ENCODE data around the gene EXOC6B.
"Not testable (repeated sequence)": the region's sequence is repeated elsewhere in the genome, so short reads cannot be mapped to it uniquely, and the experiment has no call there.

EXOC6B gene

DNA sequence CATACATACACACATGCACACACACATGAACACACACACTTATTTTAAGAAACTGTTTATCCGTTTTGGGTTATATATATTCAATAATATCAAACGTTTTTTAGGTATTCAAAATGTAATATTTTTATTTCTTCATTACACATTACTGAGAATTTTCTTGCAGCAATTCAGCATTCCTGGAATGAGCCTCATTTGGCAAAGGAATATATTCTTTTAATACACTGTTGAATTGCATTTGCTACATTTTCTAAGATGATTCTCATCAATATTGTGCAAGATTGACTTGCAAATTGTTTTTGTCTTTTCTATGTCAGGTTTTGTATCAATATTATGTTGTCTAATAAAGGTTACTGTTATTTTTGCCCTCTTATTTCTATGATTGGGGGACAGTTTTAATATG, 402.1 kb downstream of the EXOC6B start:
- Histone ChIP-seq H3K4me2 (ENCODE audit: low read depth, low read length) (no peak overlapping the region), H3K27ac (ENCODE audit: low read length) (no peak overlapping the region), H3K27me3 (replicated peaks; ENCODE audit: insufficient read depth, low read length) (no peaks in the 10 kb centered on the region), H2AFZ (ENCODE audit: low read length) (no peak overlapping the region), H3K79me2 (ENCODE audit: low read length) (no peaks in the 10 kb centered on the region), H3F3A (ENCODE audit: insufficient read depth, low read length) (no peaks in the 10 kb centered on the region), H3K36me3 (replicated peaks; ENCODE audit: insufficient read depth, low read length) (no peaks in the 10 kb centered on the region), H3K9ac (ENCODE audit: low read length) (no peak overlapping the region), H3K4me1 (ENCODE audit: low read length) (no peaks in the 10 kb centered on the region), H4K20me1 (ENCODE audit: insufficient read depth, low read length) (no peaks in the 10 kb centered on the region), H3K9me2 (replicated peaks; ENCODE audit: insufficient read depth, low read length) (no peaks in the 10 kb centered on the region), H3K4me3 (ENCODE audit: low read length) (no peak overlapping the region), H3K9me3 (replicated peaks; ENCODE audit: insufficient read depth, low read length) (no peaks in the 10 kb centered on the region)
- TF ChIP-seq, protein P1, sequence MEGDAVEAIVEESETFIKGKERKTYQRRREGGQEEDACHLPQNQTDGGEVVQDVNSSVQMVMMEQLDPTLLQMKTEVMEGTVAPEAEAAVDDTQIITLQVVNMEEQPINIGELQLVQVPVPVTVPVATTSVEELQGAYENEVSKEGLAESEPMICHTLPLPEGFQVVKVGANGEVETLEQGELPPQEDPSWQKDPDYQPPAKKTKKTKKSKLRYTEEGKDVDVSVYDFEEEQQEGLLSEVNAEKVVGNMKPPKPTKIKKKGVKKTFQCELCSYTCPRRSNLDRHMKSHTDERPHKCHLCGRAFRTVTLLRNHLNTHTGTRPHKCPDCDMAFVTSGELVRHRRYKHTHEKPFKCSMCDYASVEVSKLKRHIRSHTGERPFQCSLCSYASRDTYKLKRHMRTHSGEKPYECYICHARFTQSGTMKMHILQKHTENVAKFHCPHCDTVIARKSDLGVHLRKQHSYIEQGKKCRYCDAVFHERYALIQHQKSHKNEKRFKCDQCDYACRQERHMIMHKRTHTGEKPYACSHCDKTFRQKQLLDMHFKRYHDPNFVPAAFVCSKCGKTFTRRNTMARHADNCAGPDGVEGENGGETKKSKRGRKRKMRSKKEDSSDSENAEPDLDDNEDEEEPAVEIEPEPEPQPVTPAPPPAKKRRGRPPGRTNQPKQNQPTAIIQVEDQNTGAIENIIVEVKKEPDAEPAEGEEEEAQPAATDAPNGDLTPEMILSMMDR (IDR thresholded peaks at IDR 0.05; ENCODE audit: low read length) = no peak
- no peak for TF ChIP-seq EZH2 (optimal IDR thresholded peaks at IDR 0.05; ENCODE audit: low read depth, low read length)
- TF ChIP-seq EZH2phosphoT487 (IDR thresholded peaks at IDR 0.05; ENCODE audit: low read length) = no peak
- no peak for DNase-seq

DNA sequence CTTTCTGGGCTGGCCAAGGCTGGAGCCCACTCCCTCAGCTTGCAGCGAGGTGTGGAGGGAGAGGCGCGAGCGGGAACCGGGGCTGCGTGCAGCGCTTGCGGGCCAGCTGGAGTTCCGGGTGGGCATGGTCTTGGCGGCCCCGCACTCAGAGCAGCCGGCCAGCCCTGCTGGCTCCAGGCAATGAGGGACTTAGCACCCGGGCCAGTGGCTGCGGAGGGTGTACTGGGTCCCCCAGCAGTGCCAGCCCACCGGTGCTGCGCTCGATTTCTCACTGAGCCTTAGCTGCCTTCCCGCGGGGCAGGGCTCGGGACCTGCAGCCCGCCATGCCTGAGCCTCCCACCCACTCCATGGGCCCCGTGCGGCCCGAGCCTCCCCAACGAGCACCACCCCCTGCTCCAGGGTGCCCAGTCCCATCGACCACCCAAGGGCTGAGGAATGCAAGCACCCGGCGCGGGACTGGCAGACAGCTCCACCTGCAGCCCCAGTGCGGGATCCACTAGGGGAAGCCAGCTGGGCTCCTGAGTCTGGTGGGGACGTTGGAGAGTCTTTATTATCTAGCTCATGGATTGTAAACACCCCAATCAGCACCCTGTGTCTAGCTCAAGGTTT, 404.0 kb downstream of the EXOC6B start:
- H3K9ac ChIP-seq (ENCODE audit: low read length); H3F3A ChIP-seq (ENCODE audit: insufficient read depth, low read length); H3K27me3 ChIP-seq (replicated peaks; ENCODE audit: insufficient read depth, low read length); DNase-seq; H3K4me2 ChIP-seq (ENCODE audit: low read depth, low read length); H3K9me2 ChIP-seq (replicated peaks; ENCODE audit: insufficient read depth, low read length); H2AFZ ChIP-seq (ENCODE audit: low read length); H4K20me1 ChIP-seq (ENCODE audit: insufficient read depth, low read length); H3K9me3 ChIP-seq (replicated peaks; ENCODE audit: insufficient read depth, low read length); H3K4me3 ChIP-seq (ENCODE audit: low read length); H3K27ac ChIP-seq (ENCODE audit: low read length); H3K4me1 ChIP-seq (ENCODE audit: low read length); H3K79me2 ChIP-seq (ENCODE audit: low read length); H3K36me3 ChIP-seq (replicated peaks; ENCODE audit: insufficient read depth, low read length): not testable (repeated sequence)

GRCh38 chr2:72415781-72416475, 409.9 kb downstream of the EXOC6B start:
- no peak for DNase-seq
- Histone ChIP-seq H2AFZ (ENCODE audit: low read length) (no peak overlapping the region), H3K9me3 (replicated peaks; ENCODE audit: insufficient read depth, low read length) (no peaks in the 10 kb centered on the region), H3K4me1 (ENCODE audit: low read length) (no peaks in the 10 kb centered on the region), H3K9ac (ENCODE audit: low read length) (no peak overlapping the region), H3K36me3 (replicated peaks; ENCODE audit: insufficient read depth, low read length) (no peaks in the 10 kb centered on the region), H3K79me2 (ENCODE audit: low read length) (no peaks in the 10 kb centered on the region), H3K4me2 (ENCODE audit: low read depth, low read length) (no peak overlapping the region), H3K4me3 (ENCODE audit: low read length) (no peak overlapping the region), H4K20me1 (ENCODE audit: insufficient read depth, low read length) (no peaks in the 10 kb centered on the region), H3K27ac (ENCODE audit: low read length) (no peak overlapping the region), H3K27me3 (replicated peaks; ENCODE audit: insufficient read depth, low read length) (no peaks in the 10 kb centered on the region), H3F3A (ENCODE audit: insufficient read depth, low read length) (no peaks in the 10 kb centered on the region), H3K9me2 (replicated peaks; ENCODE audit: insufficient read depth, low read length) (no peaks in the 10 kb centered on the region)
- TF ChIP-seq EZH2 (optimal IDR thresholded peaks at IDR 0.05; ENCODE audit: low read depth, low read length) (no peak), EZH2phosphoT487 (IDR thresholded peaks at IDR 0.05; ENCODE audit: low read length) (no peak)
- TF ChIP-seq, protein P1 (IDR thresholded peaks at IDR 0.05; ENCODE audit: low read length) = no peak

GRCh38 chr2:72415241-72415661, 410.6 kb downstream of the EXOC6B start:
- TF ChIP-seq EZH2 (optimal IDR thresholded peaks at IDR 0.05; ENCODE audit: low read depth, low read length) (no peak), EZH2phosphoT487 (IDR thresholded peaks at IDR 0.05; ENCODE audit: low read length) (no peak)
- TF ChIP-seq, protein P1 (IDR thresholded peaks at IDR 0.05; ENCODE audit: low read length) = no peak
- no peaks in the 10 kb centered on the region for H3K9me2 ChIP-seq (replicated peaks; ENCODE audit: insufficient read depth, low read length)
- no peak overlapping the region for H3K27ac ChIP-seq (ENCODE audit: low read length)
- no peak overlapping the region for H3K4me3 ChIP-seq (ENCODE audit: low read length)
- H2AFZ ChIP-seq (ENCODE audit: low read length) = no peak overlapping the region
- H3K4me2 ChIP-seq (ENCODE audit: low read depth, low read length) = no peak overlapping the region
- no peaks in the 10 kb centered on the region for H3F3A ChIP-seq (ENCODE audit: insufficient read depth, low read length)
- no peak for DNase-seq
- H3K4me1 ChIP-seq (ENCODE audit: low read length) = no peaks in the 10 kb centered on the region
- no peaks in the 10 kb centered on the region for H3K79me2 ChIP-seq (ENCODE audit: low read length)
- no peaks in the 10 kb centered on the region for H3K36me3 ChIP-seq (replicated peaks; ENCODE audit: insufficient read depth, low read length)
- no peaks in the 10 kb centered on the region for H3K27me3 ChIP-seq (replicated peaks; ENCODE audit: insufficient read depth, low read length)
- H3K9me3 ChIP-seq (replicated peaks; ENCODE audit: insufficient read depth, low read length) = no peaks in the 10 kb centered on the region
- H3K9ac ChIP-seq (ENCODE audit: low read length) = no peak overlapping the region
- H4K20me1 ChIP-seq (ENCODE audit: insufficient read depth, low read length) = no peaks in the 10 kb centered on the region

All from MM.1S (cell line).